Measurements from ENCODE around the gene OR2S2. TPM values are rescaled to one million over a fixed set of nuclear protein-coding genes. Genes with fewer than 3 reads are reported as not detected.
"Not testable (repeated sequence)": the region's sequence is repeated elsewhere in the genome, so short reads cannot be mapped to it uniquely, and the experiment has no call there.

Gene OR2S2
- total RNA-seq, 4 donors from 2014 or later = not detected

DNA sequence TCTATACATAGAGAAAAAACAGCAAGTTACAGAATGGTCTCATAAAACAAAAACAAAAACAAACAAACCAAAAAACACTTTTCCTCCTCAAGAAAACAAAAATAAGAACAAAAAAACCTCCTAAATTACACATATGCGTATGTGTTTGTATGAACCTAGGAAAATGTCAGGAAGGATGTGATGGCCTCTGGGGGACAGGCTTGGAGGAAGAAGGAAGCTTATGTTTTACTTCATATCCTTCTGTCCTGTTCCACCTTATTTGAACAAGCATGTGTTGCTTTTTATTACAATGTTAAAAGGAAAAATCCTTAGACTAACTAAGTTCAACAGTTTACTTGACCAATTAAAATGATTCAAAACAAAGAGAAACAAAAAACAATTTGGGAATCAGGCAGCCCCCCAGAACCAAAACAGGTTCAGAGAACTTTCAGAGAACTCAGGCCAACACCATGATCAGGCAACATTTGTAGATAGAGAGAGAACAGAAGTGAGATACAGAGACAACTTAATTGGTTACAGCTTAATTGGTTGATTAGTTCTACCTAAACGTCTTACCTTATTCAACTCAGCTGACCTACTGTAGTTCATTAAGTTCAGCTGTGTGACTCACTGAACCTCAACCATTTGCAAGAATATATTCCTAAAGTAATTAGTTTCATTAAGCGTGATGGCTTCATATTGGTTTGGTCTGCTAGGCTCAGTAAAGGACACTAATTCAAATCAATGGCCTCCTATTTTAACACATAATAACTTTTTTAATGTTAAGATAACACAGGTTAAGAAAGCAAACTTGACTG lies 38.5 kb downstream of the OR2S2 start:
- Histone ChIP-seq H3K4me3 (no peak overlapping the region), H3K4me1 (peaks cover 10 to 49% (median 11%) of the 10 kb centered on the region in 3 donors), H3K27ac (peak overlapping the region in 3 of 4 donors; percentile 14 to 56 (median 54)), H3K27me3 (no peaks in the 10 kb centered on the region), H3K36me3 (no peaks in the 10 kb centered on the region), H3K9me3 (no peaks in the 10 kb centered on the region)
- intact Hi-C loops (cut with DNase I) = no loop called here
- DNase-seq = no peak
- 76 to 79% methylated on average over 3 of the region's 3 CpGs for WGBS, 2 donors
- no peak for TF ChIP-seq CTCF (IDR thresholded peaks at IDR 0.05)
- no peak for TF ChIP-seq POLR2A (IDR thresholded peaks at IDR 0.05)

DNA sequence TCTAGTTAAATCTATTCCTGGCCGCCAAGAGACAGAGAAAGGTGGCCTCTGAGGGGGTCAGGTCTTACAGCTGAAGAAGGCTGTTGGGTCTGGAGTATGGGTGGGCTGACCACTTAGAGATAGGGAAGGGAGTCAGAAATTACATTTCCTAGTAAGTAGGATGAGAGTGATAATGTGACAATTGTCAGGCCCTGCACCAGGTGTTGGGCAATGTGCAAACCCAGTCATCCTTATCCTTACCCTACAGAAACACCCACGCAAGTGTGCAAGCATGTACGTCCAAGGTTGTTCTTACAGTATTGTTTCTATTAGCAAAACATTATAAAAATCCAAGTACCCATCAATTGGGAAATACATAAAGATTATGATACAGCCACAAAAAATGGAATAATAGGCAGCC lies 39.2 kb downstream of the OR2S2 start:
- Histone ChIP-seq H3K4me1 (peaks cover 3 to 46% (median 6%) of the 10 kb centered on the region in 3 donors), H3K27ac (peak overlapping the region in 3 of 4 donors; percentile 14 to 56 (median 40)), H3K36me3 (no peaks in the 10 kb centered on the region), H3K27me3 (no peaks in the 10 kb centered on the region), H3K9me3 (no peaks in the 10 kb centered on the region), H3K4me3 (no peak overlapping the region)
- TF ChIP-seq CTCF (IDR thresholded peaks at IDR 0.05) (no peak), POLR2A (IDR thresholded peaks at IDR 0.05) (no peak)
- WGBS, 2 donors = 69 to 76% methylated on average over 3 of the region's 3 CpGs
- DNase-seq = no peak
- intact Hi-C loops (cut with DNase I) = no loop called here

DNA sequence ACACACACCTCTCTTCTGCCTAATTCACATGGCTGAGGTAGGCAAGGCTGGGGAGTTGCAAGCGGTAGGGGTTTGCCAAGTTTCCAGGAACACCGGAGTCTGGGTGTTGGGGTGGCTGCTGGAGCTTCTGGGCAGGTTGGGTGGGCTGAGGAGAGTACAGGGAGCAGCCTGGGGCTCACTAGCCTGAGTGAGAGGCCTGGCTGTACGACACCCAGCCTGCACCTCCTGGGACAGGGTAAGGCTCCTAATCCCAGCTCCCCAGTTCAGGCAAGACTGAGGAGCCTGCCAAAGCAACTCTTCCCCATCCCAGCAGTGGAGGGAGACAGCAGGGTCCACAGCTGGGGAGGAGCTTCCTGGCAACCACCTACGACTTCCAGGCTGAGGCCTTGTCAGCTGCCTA lies 40.7 kb downstream of the OR2S2 start:
- no peak for DNase-seq
- Histone ChIP-seq H3K9me3 (no peaks in the 10 kb centered on the region), H3K27ac (peak overlapping the region in 3 of 4 donors; percentile 34 to 57 (median 56)), H3K4me3 (no peak overlapping the region), H3K4me1 (peaks cover 0 to 39% (median 4%) of the 10 kb centered on the region in 3 donors), H3K36me3 (no peaks in the 10 kb centered on the region), H3K27me3 (no peaks in the 10 kb centered on the region)
- intact Hi-C loops (cut with DNase I) = no loop called here
- TF ChIP-seq CTCF (IDR thresholded peaks at IDR 0.05) (no peak), POLR2A (IDR thresholded peaks at IDR 0.05) (no peak)
- WGBS, 2 donors = 92 to 97% methylated on average over 2 to 3 of the region's 4 CpGs

DNA sequence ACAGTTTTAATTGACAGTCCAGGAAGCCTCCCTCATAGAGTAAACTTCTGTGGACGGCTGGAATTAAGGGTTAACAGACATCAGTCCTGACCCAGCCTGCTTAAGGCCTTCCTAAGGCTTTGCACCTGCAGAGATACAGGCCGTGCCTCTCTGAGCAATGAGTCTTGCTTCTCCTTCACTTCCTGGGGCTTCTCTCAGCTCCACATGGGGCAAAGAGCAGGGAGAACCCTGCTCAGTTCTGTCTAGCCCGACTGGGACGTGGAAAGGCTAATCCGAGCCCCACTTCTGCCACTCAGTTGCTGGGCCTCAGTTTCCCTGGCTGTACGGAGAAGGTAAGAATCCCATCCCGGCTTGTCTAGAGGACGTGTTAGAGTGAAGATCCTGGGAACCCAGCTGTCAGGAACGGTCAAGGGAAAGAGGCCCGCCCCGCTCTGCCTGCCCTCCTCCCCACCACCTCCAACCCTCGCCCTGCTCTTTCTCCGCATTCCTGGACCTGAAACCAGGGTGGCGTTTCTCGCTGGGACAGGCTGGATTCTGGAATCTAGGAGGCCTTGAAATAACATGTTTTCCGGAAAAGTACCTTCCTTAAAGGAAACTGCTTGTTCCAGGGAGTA lies 42.2 kb downstream of the OR2S2 start:
- H3K9me3 ChIP-seq = no peaks in the 10 kb centered on the region
- TF ChIP-seq CTCF (IDR thresholded peaks at IDR 0.05) = no peak
- peak overlapping the region in 3 of 4 donors; percentile 45 to 69 (median 56) for H3K27ac ChIP-seq
- H3K4me3 ChIP-seq = no peak overlapping the region
- DNase-seq = no peak
- no peaks in the 10 kb centered on the region for H3K27me3 ChIP-seq
- no peaks in the 10 kb centered on the region for H3K36me3 ChIP-seq
- peaks cover 0 to 50% (median 4%) of the 10 kb centered on the region in 3 donors for H3K4me1 ChIP-seq
- 84 to 89% methylated on average over 7 of the region's 16 CpGs for WGBS, 2 donors
- intact Hi-C loops (cut with DNase I) = no loop called here

GRCh38 chr9:35914301-35914807 lies 43.6 kb downstream of the OR2S2 start:
- Histone ChIP-seq H3K27ac (peak overlapping the region in 3 of 4 donors; percentile 3 to 52 (median 6)), H3K4me1 (peaks cover 7 to 57% (median 18%) of the 10 kb centered on the region in 3 donors), H3K4me3 (no peak overlapping the region), H3K27me3 (no peaks in the 10 kb centered on the region), H3K9me3 (no peaks in the 10 kb centered on the region), H3K36me3 (no peaks in the 10 kb centered on the region)
- intact Hi-C loops (cut with DNase I) = no loop called here
- WGBS, 2 donors = 19 to 20% methylated on average over 6 to 7 of the region's 9 CpGs
- no peak for DNase-seq
- TF ChIP-seq POLR2A (IDR thresholded peaks at IDR 0.05) = no peak
- TF ChIP-seq CTCF (IDR thresholded peaks at IDR 0.05) = no peak

GRCh38 chr9:35913429-35913828 lies 44.5 kb downstream of the OR2S2 start:
- peaks cover 16 to 62% (median 24%) of the 10 kb centered on the region in 3 donors for H3K4me1 ChIP-seq
- DNase-seq; H3K9me3 ChIP-seq; intact Hi-C loops (cut with DNase I); H3K36me3 ChIP-seq; H3K4me3 ChIP-seq; H3K27me3 ChIP-seq; H3K27ac ChIP-seq: not testable (repeated sequence)
